Left ventricle myocardium inferior (tissue), 1 donor: ENCODE measurements around the gene ART5. TPM values are rescaled to one million over a fixed set of nuclear protein-coding genes. Genes with fewer than 3 reads are reported as not detected.

ENCODE experiments used
- DNase-seq: peaks from one replicate; pipeline ENCODE4 v3.0.0-alpha.2; 2020
- H3K27ac ChIP-seq: fragments of 200-600 bp; replicated peaks from 2 replicates; pipeline ENCODE4 v1.8.0; 2021
- H3K27me3 ChIP-seq: fragments of 200-600 bp; 2 replicates; pipeline ENCODE4 v1.8.0; 2021; ENCODE audit warnings: low read depth
- H3K36me3 ChIP-seq: fragments of 200-600 bp; 2 replicates; pipeline ENCODE4 v1.8.0; 2021
- H3K4me1 ChIP-seq: fragments of 200-600 bp; 2 replicates; pipeline ENCODE4 v1.8.0; 2021
- H3K4me3 ChIP-seq: fragments of 200-600 bp; 2 replicates; pipeline ENCODE4 v1.8.0; 2021; ENCODE audit warnings: mild to moderate bottlenecking, moderate library complexity
- H3K9me3 ChIP-seq: fragments of 200-600 bp; replicated peaks from 2 replicates; pipeline ENCODE4 v1.8.0; 2021
- CTCF ChIP-seq: fragments of 200-600 bp; IDR thresholded peaks from 2 replicates; pipeline ENCODE4 v1.8.0; 2021; ENCODE audit warnings: antibody characterized with exemption, mild to moderate bottlenecking, borderline replicate concordance
- intact Hi-C: fragments of 100-400 bp; cut with micrococcal nuclease; formaldehyde crosslinking; loops from one replicate; pipeline ENCODE4 v1.11.0; 2022
- long read RNA-seq: library from polyadenylated mRNA; unstranded; transcript quantifications from one replicate; pipeline ENCODE4 v2.0.0, GENCODE V29; 2021
- total RNA-seq: library from RNA; stranded (reverse); fragmentation: NEBNext Ultra II Directional; extraction: Animal tissue kit (Norgen Biotek cat#: 25700); gene quantifications from one replicate; pipeline ENCODE4 v1.2.1, GENCODE V29; 2021
- donor health status: DM: no; HTN: yes; CAD: no; lungs with severe emphysema.

The ART5 gene
- total RNA-seq, result 1.4 TPM
- long read RNA-seq, partial matches to known transcripts, result 0 of 1 reads
- long read RNA-seq, other reads (novel, unspliced or antisense), result 0 of 1 reads

- DNase-seq, result no peak
- no peaks in the 10 kb centered on the region for H3K9me3 ChIP-seq
- peak within 1 kb of the TSS; percentile 92 for H3K27ac ChIP-seq
- intact Hi-C loops, result no loop called here
- no peaks in the 10 kb centered on the region for H3K36me3 ChIP-seq
- H3K4me3 ChIP-seq, result peak within 1 kb of the TSS; percentile 81
- TF ChIP-seq CTCF, result no peak
- peaks cover 39% of the 10 kb centered on the region for H3K4me1 ChIP-seq
- peaks cover 4% of the 10 kb centered on the region for H3K27me3 ChIP-seq
Measured at GRCh38 chr11:3641701-3642070, at the start of gene ART5. TSS of gene ART5 (minus strand) at chr11:3641992. CDS start at chr11:3641862, 130 bp downstream.

- TF ChIP-seq CTCF, result no peak
- DNase-seq, result no peak
- Histone ChIP-seq H3K9me3 (no peaks in the 10 kb centered on the region), H3K4me1 (peaks cover 40% of the 10 kb centered on the region), H3K27me3 (no peaks in the 10 kb centered on the region), H3K4me3 (no peak overlapping the region), H3K36me3 (peaks cover 93% of the 10 kb centered on the region), H3K27ac (no peak overlapping the region)
- intact Hi-C loops, result no loop called here
Measured at GRCh38 chr11:3686751-3687150, 45.0 kb upstream of the ART5 start.

GRCh38 chr11:3685923-3686322 is 44.1 kb upstream of the ART5 start:
- Histone ChIP-seq H3K4me1 (peaks cover 40% of the 10 kb centered on the region), H3K27ac (peak overlapping the region; percentile 24), H3K9me3 (no peaks in the 10 kb centered on the region), H3K27me3 (no peaks in the 10 kb centered on the region), H3K36me3 (peaks cover 93% of the 10 kb centered on the region), H3K4me3 (no peak overlapping the region)
- intact Hi-C loops, result no loop called here
- no peak for DNase-seq
- TF ChIP-seq CTCF, result no peak

GRCh38 chr11:3684819-3685172 is 43.0 kb upstream of the ART5 start:
- no peak for TF ChIP-seq CTCF
- no peaks in the 10 kb centered on the region for H3K27me3 ChIP-seq
- peaks cover 40% of the 10 kb centered on the region for H3K4me1 ChIP-seq
- peaks cover 93% of the 10 kb centered on the region for H3K36me3 ChIP-seq
- H3K4me3 ChIP-seq, result no peak overlapping the region
- no peaks in the 10 kb centered on the region for H3K9me3 ChIP-seq
- no peak for DNase-seq
- H3K27ac ChIP-seq, result peak overlapping the region; percentile 31
- intact Hi-C loops, result no loop called here

- Histone ChIP-seq H3K27me3 (no peaks in the 10 kb centered on the region), H3K4me1 (peaks cover 40% of the 10 kb centered on the region), H3K27ac (peak overlapping the region; percentile 31), H3K36me3 (peaks cover 93% of the 10 kb centered on the region), H3K4me3 (no peak overlapping the region), H3K9me3 (no peaks in the 10 kb centered on the region)
- intact Hi-C loops, result no loop called here
- no peak for DNase-seq
- no peak for TF ChIP-seq CTCF
Measured at GRCh38 chr11:3684129-3684818, 42.5 kb upstream of the ART5 start.
